Naive thymus-derived CD4-positive, alpha-beta T cell (primary cell): ENCODE data around the gene MRPL20. TPM values are rescaled to one million over a fixed set of nuclear protein-coding genes. Genes with fewer than 3 reads are reported as not detected.

Experiments
- polyA plus RNA-seq, 2 donors: library from polyadenylated mRNA; unstranded; fragments of 300-500 nt; fragmentation: Illumina TruSeq; gene quantifications; one replicate each; pipeline ENCODE4 v1.2.3, GENCODE V29; 2021
- total RNA-seq, 6 experiments: library from RNA in 5 of 6; stranded (reverse) in 5 of 6; gene quantifications; 1 replicate in 5 of 6; 2 replicates in 1 of 6; pipeline ENCODE4 v1.2.3 and lab custom pipeline; 2021 to 2026

MRPL20 gene
- total and polyA plus RNA-seq, 7 experiments from 2014 or later: 91.2 to 239 (median 134) TPM

Other genes starting within 250 kb of the MRPL20 start
- under 1 TPM in 2 of 5 experiments, not detected in 3; 0.58 to 0.80 TPM for gene TTLL10, start 233.4 kb downstream of the MRPL20 start, total RNA-seq
- not detected for gene TTLL10, start 233.4 kb downstream of the MRPL20 start, polyA plus RNA-seq
- gene TNFRSF18, start 200.7 kb downstream of the MRPL20 start, total RNA-seq: 10 to 100 TPM in 2 of 5 experiments, 1 to 10 TPM in 1, not detected in 2; 2.6 to 81.7 (median 12.6) TPM
- gene TNFRSF18, start 200.7 kb downstream of the MRPL20 start, polyA plus RNA-seq: under 1 TPM in 1 of 2 donors, not detected in 1; 0.32 TPM
- 100 to 1,000 TPM in 1 of 5 experiments, 10 to 100 TPM in 1, 1 to 10 TPM in 2, under 1 TPM in 1; 0.49 to 192 (median 7.8) TPM for gene TNFRSF4, start 193.1 kb downstream of the MRPL20 start, total RNA-seq
- 1 to 10 TPM; 1.4 to 1.5 TPM for gene TNFRSF4, start 193.1 kb downstream of the MRPL20 start, polyA plus RNA-seq
- gene SDF4, start 175.3 kb downstream of the MRPL20 start, total RNA-seq: 100 to 1,000 TPM in 4 of 5 experiments, 10 to 100 TPM in 1; 75.8 to 124 (median 110) TPM
- 10 to 100 TPM; 74.8 to 90.7 TPM for gene SDF4, start 175.3 kb downstream of the MRPL20 start, polyA plus RNA-seq
- gene B3GALT6, start 175.1 kb downstream of the MRPL20 start, total RNA-seq: 10 to 100 TPM; 10.9 to 29.0 (median 22.8) TPM
- 10 to 100 TPM in 1 of 2 donors, 1 to 10 TPM in 1; 7.2 to 12.7 TPM for gene B3GALT6, start 175.1 kb downstream of the MRPL20 start, polyA plus RNA-seq
- gene C1QTNF12, start 160.6 kb downstream of the MRPL20 start, total RNA-seq: 1 to 10 TPM; 2.5 to 5.8 (median 3.0) TPM
- under 1 TPM in 1 of 2 donors, not detected in 1; 0.56 TPM for gene C1QTNF12, start 160.6 kb downstream of the MRPL20 start, polyA plus RNA-seq
- 10 to 100 TPM; 62.3 to 89.3 (median 75.1) TPM for gene UBE2J2, start 133.4 kb downstream of the MRPL20 start, total RNA-seq
- 10 to 100 TPM; 86.1 to 92.2 TPM for gene UBE2J2, start 133.4 kb downstream of the MRPL20 start, polyA plus RNA-seq
- gene SCNN1D, start 126.9 kb downstream of the MRPL20 start, total RNA-seq: 10 to 100 TPM in 3 of 5 experiments, 1 to 10 TPM in 2; 4.2 to 15.8 (median 10.1) TPM
- gene SCNN1D, start 126.9 kb downstream of the MRPL20 start, polyA plus RNA-seq: not detected
- gene ACAP3, start 99.4 kb downstream of the MRPL20 start, total RNA-seq: 10 to 100 TPM; 51.5 to 70.8 (median 58.2) TPM
- gene ACAP3, start 99.4 kb downstream of the MRPL20 start, polyA plus RNA-seq: 1 to 10 TPM; 3.2 to 5.9 TPM
- 10 to 100 TPM; 17.7 to 25.4 (median 19.4) TPM for gene PUSL1, start 98.7 kb downstream of the MRPL20 start, total RNA-seq
- 10 to 100 TPM; 16.2 to 26.1 TPM for gene PUSL1, start 98.7 kb downstream of the MRPL20 start, polyA plus RNA-seq
- 100 to 1,000 TPM; 126 to 187 (median 161) TPM for gene INTS11, start 82.6 kb downstream of the MRPL20 start, total RNA-seq
- gene INTS11, start 82.6 kb downstream of the MRPL20 start, polyA plus RNA-seq: 10 to 100 TPM; 62.8 to 74.0 TPM
- 10 to 100 TPM; 11.5 to 29.3 (median 19.1) TPM for gene CPTP, start 82.5 kb downstream of the MRPL20 start, total RNA-seq
- 10 to 100 TPM; 17.7 to 26.5 TPM for gene CPTP, start 82.5 kb downstream of the MRPL20 start, polyA plus RNA-seq
- gene TAS1R3, start 76.0 kb downstream of the MRPL20 start, total RNA-seq: 1 to 10 TPM; 1.1 to 2.6 (median 1.8) TPM
- gene TAS1R3, start 76.0 kb downstream of the MRPL20 start, polyA plus RNA-seq: under 1 TPM in 1 of 2 donors, not detected in 1; 0.32 TPM
- gene DVL1, start 57.9 kb downstream of the MRPL20 start, total RNA-seq: 10 to 100 TPM; 40.2 to 54.9 (median 45.9) TPM
- 1 to 10 TPM in 1 of 2 donors, under 1 TPM in 1; 0.78 to 1.1 TPM for gene DVL1, start 57.9 kb downstream of the MRPL20 start, polyA plus RNA-seq
- gene MXRA8, start 48.7 kb downstream of the MRPL20 start, total RNA-seq: 1 to 10 TPM in 3 of 5 experiments, under 1 TPM in 2; 0.39 to 2.2 (median 1.0) TPM
- gene MXRA8, start 48.7 kb downstream of the MRPL20 start, polyA plus RNA-seq: under 1 TPM; 0.41 to 0.66 TPM
- gene AURKAIP1, start 32.1 kb downstream of the MRPL20 start, total RNA-seq: 100 to 1,000 TPM in 1 of 5 experiments, 10 to 100 TPM in 4; 53.8 to 107 (median 64.5) TPM
- 100 to 1,000 TPM; 135 to 160 TPM for gene AURKAIP1, start 32.1 kb downstream of the MRPL20 start, polyA plus RNA-seq
- 100 to 1,000 TPM; 130 to 403 (median 278) TPM for gene CCNL2, start 8.0 kb downstream of the MRPL20 start, total RNA-seq
- 10 to 100 TPM; 16.3 to 38.3 TPM for gene CCNL2, start 8.0 kb downstream of the MRPL20 start, polyA plus RNA-seq
- not detected for gene ANKRD65, start 14.0 kb upstream of the MRPL20 start, total RNA-seq
- gene ANKRD65, start 14.0 kb upstream of the MRPL20 start, polyA plus RNA-seq: not detected
- gene VWA1, start 28.4 kb upstream of the MRPL20 start, total RNA-seq: 1 to 10 TPM in 1 of 5 experiments, under 1 TPM in 1, not detected in 3; 0.15 to 1.2 TPM
- gene VWA1, start 28.4 kb upstream of the MRPL20 start, polyA plus RNA-seq: not detected
- gene ATAD3C, start 42.4 kb upstream of the MRPL20 start, total RNA-seq: 1 to 10 TPM in 4 of 5 experiments, under 1 TPM in 1; 0.61 to 2.0 (median 1.4) TPM
- under 1 TPM; 0.64 to 0.76 TPM for gene ATAD3C, start 42.4 kb upstream of the MRPL20 start, polyA plus RNA-seq
- 10 to 100 TPM; 42.5 to 53.8 (median 51.7) TPM for gene ATAD3B, start 64.5 kb upstream of the MRPL20 start, total RNA-seq
- gene ATAD3B, start 64.5 kb upstream of the MRPL20 start, polyA plus RNA-seq: 1 to 10 TPM; 4.5 to 6.1 TPM
- 10 to 100 TPM; 21.0 to 41.3 (median 22.9) TPM for gene ATAD3A, start 104.9 kb upstream of the MRPL20 start, total RNA-seq
- 10 to 100 TPM in 1 of 2 donors, 1 to 10 TPM in 1; 5.4 to 11.6 TPM for gene ATAD3A, start 104.9 kb upstream of the MRPL20 start, polyA plus RNA-seq
- gene TMEM240, start 133.3 kb upstream of the MRPL20 start, total RNA-seq: 1 to 10 TPM in 3 of 5 experiments, under 1 TPM in 1, not detected in 1; 0.66 to 2.8 (median 1.7) TPM
- gene TMEM240, start 133.3 kb upstream of the MRPL20 start, polyA plus RNA-seq: under 1 TPM in 1 of 2 donors, not detected in 1; 0.84 TPM
- gene SSU72, start 167.6 kb upstream of the MRPL20 start, total RNA-seq: 100 to 1,000 TPM; 121 to 148 (median 137) TPM
- 100 to 1,000 TPM; 211 to 267 TPM for gene SSU72, start 167.6 kb upstream of the MRPL20 start, polyA plus RNA-seq
- gene FNDC10, start 192.8 kb upstream of the MRPL20 start, total RNA-seq: 10 to 100 TPM in 1 of 5 experiments, 1 to 10 TPM in 4; 3.2 to 10.7 (median 4.0) TPM
- gene FNDC10, start 192.8 kb upstream of the MRPL20 start, polyA plus RNA-seq: 1 to 10 TPM; 1.3 to 1.6 TPM
- 100 to 1,000 TPM in 2 of 5 experiments, 10 to 100 TPM in 3; 45.6 to 129 (median 65.7) TPM for gene MIB2, start 208.2 kb upstream of the MRPL20 start, total RNA-seq
- 10 to 100 TPM; 23.4 to 36.7 TPM for gene MIB2, start 208.2 kb upstream of the MRPL20 start, polyA plus RNA-seq
- 10 to 100 TPM in 1 of 5 experiments, 1 to 10 TPM in 4; 2.7 to 12.8 (median 4.2) TPM for gene MMP23B, start 224.9 kb upstream of the MRPL20 start, total RNA-seq
- gene MMP23B, start 224.9 kb upstream of the MRPL20 start, polyA plus RNA-seq: not detected